ENCODE results near the gene CCDC7.
"Not testable (repeated sequence)": the region's sequence is repeated elsewhere in the genome, so short reads cannot be mapped to it uniquely, and the experiment has no call there.

The CCDC7 gene

GRCh38 chr10:32744321-32744720 is 298.4 kb downstream of the CCDC7 start (continued):
- TF ChIP-seq SNAI2 (CRISPR knock-in tag; IDR thresholded peaks at IDR 0.05) (no peak), ZC3H10 (CRISPR knock-in tag; IDR thresholded peaks at IDR 0.05) (no peak), TCF4 (CRISPR knock-in tag; IDR thresholded peaks at IDR 0.05; ENCODE audit: borderline replicate concordance) (no peak), BACH2 (CRISPR knock-in tag; IDR thresholded peaks at IDR 0.05; ENCODE audit: borderline replicate concordance) (no peak), TOX (CRISPR knock-in tag; IDR thresholded peaks at IDR 0.05; ENCODE audit: borderline replicate concordance) (no peak), ZNF8 (CRISPR knock-in tag; IDR thresholded peaks at IDR 0.05) (no peak)

- no peak for ATAC-seq
- TF ChIP-seq, protein P1, sequence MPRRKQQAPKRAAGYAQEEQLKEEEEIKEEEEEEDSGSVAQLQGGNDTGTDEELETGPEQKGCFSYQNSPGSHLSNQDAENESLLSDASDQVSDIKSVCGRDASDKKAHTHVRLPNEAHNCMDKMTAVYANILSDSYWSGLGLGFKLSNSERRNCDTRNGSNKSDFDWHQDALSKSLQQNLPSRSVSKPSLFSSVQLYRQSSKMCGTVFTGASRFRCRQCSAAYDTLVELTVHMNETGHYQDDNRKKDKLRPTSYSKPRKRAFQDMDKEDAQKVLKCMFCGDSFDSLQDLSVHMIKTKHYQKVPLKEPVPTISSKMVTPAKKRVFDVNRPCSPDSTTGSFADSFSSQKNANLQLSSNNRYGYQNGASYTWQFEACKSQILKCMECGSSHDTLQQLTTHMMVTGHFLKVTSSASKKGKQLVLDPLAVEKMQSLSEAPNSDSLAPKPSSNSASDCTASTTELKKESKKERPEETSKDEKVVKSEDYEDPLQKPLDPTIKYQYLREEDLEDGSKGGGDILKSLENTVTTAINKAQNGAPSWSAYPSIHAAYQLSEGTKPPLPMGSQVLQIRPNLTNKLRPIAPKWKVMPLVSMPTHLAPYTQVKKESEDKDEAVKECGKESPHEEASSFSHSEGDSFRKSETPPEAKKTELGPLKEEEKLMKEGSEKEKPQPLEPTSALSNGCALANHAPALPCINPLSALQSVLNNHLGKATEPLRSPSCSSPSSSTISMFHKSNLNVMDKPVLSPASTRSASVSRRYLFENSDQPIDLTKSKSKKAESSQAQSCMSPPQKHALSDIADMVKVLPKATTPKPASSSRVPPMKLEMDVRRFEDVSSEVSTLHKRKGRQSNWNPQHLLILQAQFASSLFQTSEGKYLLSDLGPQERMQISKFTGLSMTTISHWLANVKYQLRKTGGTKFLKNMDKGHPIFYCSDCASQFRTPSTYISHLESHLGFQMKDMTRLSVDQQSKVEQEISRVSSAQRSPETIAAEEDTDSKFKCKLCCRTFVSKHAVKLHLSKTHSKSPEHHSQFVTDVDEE (CRISPR knock-in tag; IDR thresholded peaks at IDR 0.05), result no peak
- TF ChIP-seq, protein P2, sequence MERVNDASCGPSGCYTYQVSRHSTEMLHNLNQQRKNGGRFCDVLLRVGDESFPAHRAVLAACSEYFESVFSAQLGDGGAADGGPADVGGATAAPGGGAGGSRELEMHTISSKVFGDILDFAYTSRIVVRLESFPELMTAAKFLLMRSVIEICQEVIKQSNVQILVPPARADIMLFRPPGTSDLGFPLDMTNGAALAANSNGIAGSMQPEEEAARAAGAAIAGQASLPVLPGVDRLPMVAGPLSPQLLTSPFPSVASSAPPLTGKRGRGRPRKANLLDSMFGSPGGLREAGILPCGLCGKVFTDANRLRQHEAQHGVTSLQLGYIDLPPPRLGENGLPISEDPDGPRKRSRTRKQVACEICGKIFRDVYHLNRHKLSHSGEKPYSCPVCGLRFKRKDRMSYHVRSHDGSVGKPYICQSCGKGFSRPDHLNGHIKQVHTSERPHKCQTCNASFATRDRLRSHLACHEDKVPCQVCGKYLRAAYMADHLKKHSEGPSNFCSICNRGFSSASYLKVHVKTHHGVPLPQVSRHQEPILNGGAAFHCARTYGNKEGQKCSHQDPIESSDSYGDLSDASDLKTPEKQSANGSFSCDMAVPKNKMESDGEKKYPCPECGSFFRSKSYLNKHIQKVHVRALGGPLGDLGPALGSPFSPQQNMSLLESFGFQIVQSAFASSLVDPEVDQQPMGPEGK (CRISPR knock-in tag; IDR thresholded peaks at IDR 0.05; ENCODE audit: borderline replicate concordance), result no peak
- TF ChIP-seq ARNTL (CRISPR knock-in tag; IDR thresholded peaks at IDR 0.05; ENCODE audit: borderline replicate concordance, low read depth) (no peak), ZNF8 (CRISPR knock-in tag; IDR thresholded peaks at IDR 0.05) (no peak), ZC3H10 (CRISPR knock-in tag; IDR thresholded peaks at IDR 0.05) (no peak), SNAI2 (CRISPR knock-in tag; IDR thresholded peaks at IDR 0.05) (no peak), PPARA (CRISPR knock-in tag; IDR thresholded peaks at IDR 0.05; ENCODE audit: borderline replicate concordance) (no peak), ZFP3 (CRISPR knock-in tag; IDR thresholded peaks at IDR 0.05) (no peak), RARB (CRISPR knock-in tag; IDR thresholded peaks at IDR 0.05) (no peak), OSR1 (CRISPR knock-in tag; IDR thresholded peaks at IDR 0.05) (no peak)
- TF ChIP-seq, protein P3, sequence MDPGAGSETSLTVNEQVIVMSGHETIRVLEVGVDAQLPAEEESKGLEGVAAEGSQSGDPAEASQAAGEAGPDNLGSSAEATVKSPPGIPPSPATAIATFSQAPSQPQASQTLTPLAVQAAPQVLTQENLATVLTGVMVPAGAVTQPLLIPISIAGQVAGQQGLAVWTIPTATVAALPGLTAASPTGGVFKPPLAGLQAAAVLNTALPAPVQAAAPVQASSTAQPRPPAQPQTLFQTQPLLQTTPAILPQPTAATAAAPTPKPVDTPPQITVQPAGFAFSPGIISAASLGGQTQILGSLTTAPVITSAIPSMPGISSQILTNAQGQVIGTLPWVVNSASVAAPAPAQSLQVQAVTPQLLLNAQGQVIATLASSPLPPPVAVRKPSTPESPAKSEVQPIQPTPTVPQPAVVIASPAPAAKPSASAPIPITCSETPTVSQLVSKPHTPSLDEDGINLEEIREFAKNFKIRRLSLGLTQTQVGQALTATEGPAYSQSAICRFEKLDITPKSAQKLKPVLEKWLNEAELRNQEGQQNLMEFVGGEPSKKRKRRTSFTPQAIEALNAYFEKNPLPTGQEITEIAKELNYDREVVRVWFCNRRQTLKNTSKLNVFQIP (CRISPR knock-in tag; IDR thresholded peaks at IDR 0.05; ENCODE audit: borderline replicate concordance, low read depth), result no peak
Observed at GRCh38 chr10:32746869-32747268, 300.9 kb downstream of the CCDC7 start.

GRCh38 chr10:32751582-32751981 is 305.6 kb downstream of the CCDC7 start:
- no peak for ATAC-seq
- TF ChIP-seq CSDC2 (CRISPR knock-in tag; IDR thresholded peaks at IDR 0.05) (no peak), PPARA (CRISPR knock-in tag; IDR thresholded peaks at IDR 0.05; ENCODE audit: borderline replicate concordance) (no peak), ZC3H10 (CRISPR knock-in tag; IDR thresholded peaks at IDR 0.05) (no peak), SNAI2 (CRISPR knock-in tag; IDR thresholded peaks at IDR 0.05) (no peak), OSR1 (CRISPR knock-in tag; IDR thresholded peaks at IDR 0.05) (no peak), TCF4 (CRISPR knock-in tag; IDR thresholded peaks at IDR 0.05; ENCODE audit: borderline replicate concordance) (no peak), CSRNP3 (CRISPR knock-in tag; IDR thresholded peaks at IDR 0.05) (no peak), ISL1 (CRISPR knock-in tag; IDR thresholded peaks at IDR 0.05) (no peak), ZFP30 (CRISPR knock-in tag; IDR thresholded peaks at IDR 0.05) (no peak), ARNTL (CRISPR knock-in tag; IDR thresholded peaks at IDR 0.05; ENCODE audit: borderline replicate concordance, low read depth) (no peak), ESRRG (CRISPR knock-in tag; IDR thresholded peaks at IDR 0.05) (no peak), ZNF565 (CRISPR knock-in tag; conservative IDR thresholded peaks at IDR 0.05; ENCODE audit: low read depth) (no peak), BACH2 (CRISPR knock-in tag; IDR thresholded peaks at IDR 0.05; ENCODE audit: borderline replicate concordance) (no peak), ZNF8 (CRISPR knock-in tag; IDR thresholded peaks at IDR 0.05) (no peak), ZNF70 (CRISPR knock-in tag; IDR thresholded peaks at IDR 0.05) (no peak)
- TF ChIP-seq, protein P4, sequence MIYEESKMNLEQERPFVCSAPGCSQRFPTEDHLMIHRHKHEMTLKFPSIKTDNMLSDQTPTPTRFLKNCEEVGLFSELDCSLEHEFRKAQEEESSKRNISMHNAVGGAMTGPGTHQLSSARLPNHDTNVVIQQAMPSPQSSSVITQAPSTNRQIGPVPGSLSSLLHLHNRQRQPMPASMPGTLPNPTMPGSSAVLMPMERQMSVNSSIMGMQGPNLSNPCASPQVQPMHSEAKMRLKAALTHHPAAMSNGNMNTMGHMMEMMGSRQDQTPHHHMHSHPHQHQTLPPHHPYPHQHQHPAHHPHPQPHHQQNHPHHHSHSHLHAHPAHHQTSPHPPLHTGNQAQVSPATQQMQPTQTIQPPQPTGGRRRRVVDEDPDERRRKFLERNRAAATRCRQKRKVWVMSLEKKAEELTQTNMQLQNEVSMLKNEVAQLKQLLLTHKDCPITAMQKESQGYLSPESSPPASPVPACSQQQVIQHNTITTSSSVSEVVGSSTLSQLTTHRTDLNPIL (CRISPR knock-in tag; IDR thresholded peaks at IDR 0.05; ENCODE audit: low read depth), result no peak
- TF ChIP-seq, protein P2 (CRISPR knock-in tag; IDR thresholded peaks at IDR 0.05; ENCODE audit: borderline replicate concordance), result no peak

DNA sequence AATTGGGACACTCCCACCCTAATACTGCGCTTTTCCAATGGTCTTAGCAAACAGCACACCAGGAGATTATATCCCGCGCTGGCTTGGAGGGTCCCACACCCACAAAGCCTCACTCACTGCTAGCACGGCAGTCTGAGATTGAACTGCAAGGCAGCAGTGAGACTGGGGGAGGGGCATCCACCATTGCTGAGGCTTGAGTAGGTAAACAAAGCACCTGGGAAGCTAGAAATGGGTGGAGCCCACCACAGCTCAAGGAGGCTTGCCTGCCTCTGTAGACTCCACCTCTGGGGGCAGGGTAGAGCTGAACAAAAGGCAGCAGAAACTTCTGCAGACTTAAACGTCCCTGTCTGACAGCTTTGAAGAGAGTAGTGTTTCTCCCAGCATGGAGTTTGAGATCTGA is 309.0 kb downstream of the CCDC7 start:
- not testable (repeated sequence) for ATAC-seq
